K562 (cell line): ENCODE results near the gene CCDC92. TPM values are rescaled to one million over a fixed set of nuclear protein-coding genes. Genes with fewer than 3 reads are reported as not detected.

Experiments used
- ATAC-seq: fragments of 200-7000 bp; cut with Tn5 transposase; 3 replicates; pipeline ENCODE4 v1.9.1; 2020; ENCODE audit warnings: moderate library complexity
- BruUV-seq: library from RNA; stranded (reverse); fragments of 400-500 nt; replicated peaks from 2 replicates; lab custom pipeline; 2021; lab: Mats Ljungman, UMichigan
- CTCF ChIA-PET: fragments of 300-600 bp; formaldehyde crosslinking; extraction: SDS; loops from one replicate; lab custom pipeline; 2021; ENCODE audit warnings: low intra/inter-chr PET ratio; lab: Yijun Ruan, JAX
- POLR2A ChIA-PET: fragments of 300-600, 350-650 bp; sonication (Branson Sonifier 250); formaldehyde crosslinking; extraction: SDS; loops from one replicate; lab custom pipeline; 2021; ENCODE audit warnings: antibody characterized with exemption, inconsistent platforms; lab: Yijun Ruan, JAX
- DNase-seq, 4 experiments: peaks; one replicate each; pipeline versions ENCODE4 v3.0.0 to v3.0.0-alpha.2; 2011 to 2018; ENCODE audit warnings: low spot score in 3 of 4, mixed read lengths in 3 of 4; ENCODE audit errors: extremely low read depth in 1 of 4
- FAIRE-seq: peaks from 2 replicates; lab custom pipeline; 2011; peaks lifted over from hg19 to GRCh38; lab: Jason Lieb, UNC
- H2AFZ ChIP-seq: 2 replicates; pipeline ENCODE4 v1.6.0; 2011; ENCODE audit warnings: low read depth, low read length, control low read depth, inconsistent platforms
- H3K27ac ChIP-seq: fragments of 200-600 bp; 3 replicates; pipeline ENCODE4 v1.8.0; 2011; ENCODE audit warnings: low read depth, mild to moderate bottlenecking, control low read depth, inconsistent platforms, low read length, moderate library complexity, mixed read lengths; ENCODE audit errors: extremely low read depth
- H3K27me3 ChIP-seq, 2 experiments: fragments of 300-600 bp in 1 of 2; 2 replicates in 1 of 2; 3 replicates in 1 of 2; pipeline versions ENCODE4 v1.6.0 to v1.8.0; 2011; ENCODE audit warnings: inconsistent platforms in 2 of 2, low read length in 2 of 2, mild to moderate bottlenecking in 1 of 2, mixed read lengths in 1 of 2, moderate library complexity in 1 of 2; ENCODE audit not compliant: control insufficient read depth in 2 of 2, insufficient read depth in 2 of 2
- H3K36me3 ChIP-seq: fragments of 300-600 bp; 3 replicates; pipeline ENCODE4 v1.8.0; 2011; ENCODE audit warnings: mild to moderate bottlenecking, low read length, inconsistent platforms; ENCODE audit not compliant: control insufficient read depth, insufficient read depth
- H3K4me1 ChIP-seq, 2 experiments: fragments of 200-600 bp in 1 of 2; replicated peaks in 1 of 2; 2 replicates in 1 of 2; 3 replicates in 1 of 2; pipeline versions ENCODE4 v1.5.1 to v1.8.0; 2011; ENCODE audit warnings: inconsistent platforms in 2 of 2, low read length in 2 of 2, mild to moderate bottlenecking in 1 of 2, mixed read lengths in 1 of 2, moderate library complexity in 1 of 2; ENCODE audit not compliant: control insufficient read depth in 2 of 2, insufficient read depth in 2 of 2
- H3K4me2 ChIP-seq: 2 replicates; pipeline ENCODE4 v1.6.1; 2011; ENCODE audit warnings: low read length, control low read depth, inconsistent platforms, mixed read lengths; ENCODE audit not compliant: insufficient read depth
- H3K4me3 ChIP-seq: fragments of 200-600 bp; sonication (generic), shearing (Covaris generic); 2 replicates; pipeline ENCODE4 v1.5.1; 2016; ENCODE audit warnings: control low read depth, inconsistent platforms
- H3K79me2 ChIP-seq: fragments of 200-600 bp; 3 replicates; pipeline ENCODE4 v1.8.0; 2011; ENCODE audit warnings: low read length, inconsistent platforms; ENCODE audit not compliant: control insufficient read depth, insufficient read depth
- H3K9ac ChIP-seq, 2 experiments: 2 replicates each; pipeline versions ENCODE4 v1.6.0 to v1.6.1; 2011; ENCODE audit warnings: low read depth in 2 of 2, low read length in 2 of 2, control low read depth in 1 of 2, inconsistent platforms in 1 of 2, mild to moderate bottlenecking in 1 of 2, mixed read lengths in 1 of 2; ENCODE audit not compliant: insufficient read depth in 1 of 2
- H3K9me1 ChIP-seq: one replicate; pipeline ENCODE4 v1.6.0; 2011; ENCODE audit warnings: inconsistent platforms, mild to moderate bottlenecking, low read length, moderate library complexity; ENCODE audit not compliant: control insufficient read depth, insufficient read depth
- H3K9me3 ChIP-seq: replicated peaks from 2 replicates; pipeline ENCODE4 v1.5.1; 2011; ENCODE audit warnings: low read depth, low read length, inconsistent platforms; ENCODE audit not compliant: control insufficient read depth, insufficient read depth
- H4K20me1 ChIP-seq: replicated peaks from 2 replicates; pipeline ENCODE4 v1.6.1; 2011; ENCODE audit warnings: low read length, inconsistent platforms, mixed read lengths; ENCODE audit not compliant: control insufficient read depth, insufficient read depth
- BRCA1 ChIP-seq, 2 experiments: fragments of 450-650 bp in 1 of 2; sonication (generic) in 1 of 2; formaldehyde crosslinking in 1 of 2; IDR thresholded peaks; 2 replicates each; pipeline versions ENCODE4 v1.5.0 to v1.6.1; 2017 to 2020; ENCODE audit warnings: mild to moderate bottlenecking in 1 of 2, missing genetic modification reagents in 1 of 2
- DDX20 ChIP-seq: fragments of 450-650 bp; IDR thresholded peaks from 2 replicates; pipeline ENCODE4 v1.6.1; 2016; ENCODE audit warnings: missing genetic modification characterization, low read depth, mild to moderate bottlenecking, missing compliant biosample characterization, moderate library complexity
- EZH2 ChIP-seq: IDR thresholded peaks from 2 replicates; pipeline ENCODE4 v1.6.1; 2012; ENCODE audit warnings: low read depth, mild to moderate bottlenecking, inconsistent platforms, low read length, borderline replicate concordance
- HDAC2 ChIP-seq: fragments of 450-650 bp; IDR thresholded peaks from 2 replicates; pipeline ENCODE4 v1.6.1; 2016; ENCODE audit warnings: mild to moderate bottlenecking
- ILK ChIP-seq: fragments of 450-650 bp; IDR thresholded peaks from 2 replicates; pipeline ENCODE4 v1.6.1; 2016; ENCODE audit warnings: missing genetic modification characterization, low read depth, mild to moderate bottlenecking, missing compliant biosample characterization, moderate library complexity, borderline replicate concordance
- MTA1 ChIP-seq: fragments of 450-650 bp; IDR thresholded peaks from 2 replicates; pipeline ENCODE4 v1.6.1; 2017; ENCODE audit warnings: borderline replicate concordance
- NCOA1 ChIP-seq: fragments of 450-650 bp; IDR thresholded peaks from 2 replicates; pipeline ENCODE4 v1.6.1; 2016; ENCODE audit warnings: low read depth
- NFIC ChIP-seq: fragments of 450-650 bp; IDR thresholded peaks from 2 replicates; pipeline ENCODE4 v1.6.1; 2017; ENCODE audit warnings: mild to moderate bottlenecking, inconsistent platforms
- NR4A1 ChIP-seq, 2 experiments: fragments of 250-450 bp in 1 of 2; fragments of 450-650 bp in 1 of 2; sonication (Bioruptor Pico) in 1 of 2; IDR thresholded peaks; 2 replicates each; pipeline versions ENCODE4 v1.4.0 to v1.6.1; 2016 to 2020; ENCODE audit warnings: mild to moderate bottlenecking in 2 of 2, missing compliant biosample characterization in 1 of 2, missing genetic modification characterization in 1 of 2, moderate library complexity in 1 of 2
- PHF21A ChIP-seq: fragments of 450-650 bp; IDR thresholded peaks from 2 replicates; pipeline ENCODE4 v1.6.1; 2017; ENCODE audit warnings: low read depth, borderline replicate concordance
- PHTF2 ChIP-seq: fragments of 250-450 bp; sonication (Bioruptor Pico); IDR thresholded peaks from 2 replicates; pipeline ENCODE4 v1.5.0; 2021; ENCODE audit warnings: mild to moderate bottlenecking
- POLR2AphosphoS5 ChIP-seq: IDR thresholded peaks from 2 replicates; pipeline ENCODE4 v1.6.1; 2011; ENCODE audit warnings: mild to moderate bottlenecking, low read depth, low read length, moderate library complexity; ENCODE audit not compliant: control insufficient read depth, insufficient read depth
- PYGO2 ChIP-seq: fragments of 450-650 bp; IDR thresholded peaks from 2 replicates; pipeline ENCODE4 v1.6.1; 2016; ENCODE audit warnings: mild to moderate bottlenecking, missing genetic modification characterization, moderate library complexity, missing compliant biosample characterization
- RBFOX2 ChIP-seq: fragments of 200-400 bp; formaldehyde crosslinking; IDR thresholded peaks from 2 replicates; pipeline ENCODE4 v1.6.1; 2017; ENCODE audit warnings: low read depth, mild to moderate bottlenecking, low read length, moderate library complexity
- RFX1 ChIP-seq: fragments of 450-650 bp; IDR thresholded peaks from 2 replicates; pipeline ENCODE4 v1.6.1; 2016; ENCODE audit warnings: mild to moderate bottlenecking, moderate library complexity
- SETDB1 ChIP-seq: IDR thresholded peaks from one replicate; pipeline ENCODE4 v1.6.1; 2012; ENCODE audit warnings: low read length, control low read depth, inconsistent platforms
- ZKSCAN3 ChIP-seq: fragments of 250-450 bp; sonication (Bioruptor Pico); IDR thresholded peaks from 2 replicates; pipeline ENCODE4 v1.4.0; 2020
- ZNF143 ChIP-seq: sonication (generic); formaldehyde crosslinking; IDR thresholded peaks from 2 replicates; pipeline ENCODE4 v1.9.0; 2022; ENCODE audit warnings: mild to moderate bottlenecking, missing genetic modification reagents
- ZNF174 ChIP-seq: fragments of 250-450 bp; sonication (Bioruptor Pico); IDR thresholded peaks from 2 replicates; pipeline ENCODE4 v1.4.0; 2020; ENCODE audit warnings: mild to moderate bottlenecking
- ZNF274 ChIP-seq: IDR thresholded peaks from 2 replicates; pipeline ENCODE4 v1.6.1; 2011; ENCODE audit warnings: low read depth, mild to moderate bottlenecking, low read length, moderate library complexity, borderline replicate concordance
- ZNF589 ChIP-seq: fragments of 200-800 bp; sonication (Bioruptor generic); IDR thresholded peaks from 2 replicates; pipeline ENCODE4 v1.6.1; 2016; ENCODE audit warnings: low read depth, missing genetic modification characterization, missing compliant biosample characterization
- WGBS: fragments of 100-300 bp; shearing (Covaris generic); methylation state at CpG from one replicate; pipeline ENCODE4 v1.1.6; 2016; ENCODE audit warnings: low coverage, mixed read lengths; ENCODE audit not compliant: insufficient coverage; ENCODE audit errors: missing lambda C conversion rate; 5-methylcytosine and 5-hydroxymethylcytosine counted together
- in situ Hi-C: fragments of 300-500 bp; cut with MboI; formaldehyde crosslinking; loops from 4 replicates; pipeline ENCODE4 v1.15.0; 2018; ENCODE audit warnings: inconsistent platforms, mixed read lengths
- intact Hi-C: fragments of 100-400 bp; cut with micrococcal nuclease; formaldehyde crosslinking; loops from 2 replicates; pipeline ENCODE4 v1.14.2; 2022
- polyA plus RNA-seq, 8 experiments: library from polyadenylated mRNA; depleted of rRNA in 4 of 8; stranded (reverse) in 5 of 8; unstranded in 3 of 8; fragments of >200 nt; fragmentation: Nextera tagmentation in 2 of 8; fragmentation: Illumina TruSeq in 1 of 8; extraction: Ambion mirVana in 2 of 8; extraction: Trizol in 1 of 8; gene quantifications; 2 replicates each; pipeline versions ENCODE4 v1.2.1 to v1.2.3, GENCODE V29; 2011 to 2014; ENCODE audit warnings: inconsistent platforms in 1 of 8, missing spikeins in 1 of 8
- total RNA-seq, 7 experiments: library from RNA; depleted of rRNA in 6 of 7; stranded (reverse); fragments of >200 nt in 6 of 7; fragmentation: Illumina TruSeq in 2 of 7; extraction: Trizol in 2 of 7; gene quantifications; 2 replicates each; pipeline versions ENCODE4 v1.2.1 to v1.2.3, GENCODE V29; 2011 to 2021; ENCODE audit warnings: low replicate concordance in 1 of 7

Gene CCDC92
- total and polyA plus RNA-seq, 9 of the 15 experiments (the other 6 are each of a cell fraction or from before 2014, with no cell fraction given), result 0.27 to 5.9 (median 2.1) TPM

DNA sequence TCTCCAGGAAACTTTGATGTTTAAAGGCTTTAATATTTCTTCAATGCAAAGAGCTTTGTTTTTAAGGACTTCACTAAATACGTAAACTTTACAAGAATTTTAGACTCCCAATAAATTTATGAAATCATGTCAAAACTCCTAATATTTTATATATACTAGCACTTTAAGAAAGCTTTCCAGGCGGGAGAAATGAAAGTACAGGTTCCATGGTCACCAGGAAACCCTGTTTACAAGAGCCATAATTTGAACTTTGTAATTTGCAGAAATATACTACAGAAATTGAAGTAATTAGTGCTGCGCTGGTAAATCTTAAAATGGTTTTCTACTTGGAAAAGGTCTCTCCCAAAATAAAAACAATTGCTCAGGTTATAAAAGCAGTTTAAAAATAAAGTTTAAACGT is 8.8 kb downstream of the CCDC92 start (continued):
- TF ChIP-seq DDX20 (tag), result no peak
- TF ChIP-seq MTA1, result no peak
- TF ChIP-seq, all 486 proteins: peak for 0

DNA sequence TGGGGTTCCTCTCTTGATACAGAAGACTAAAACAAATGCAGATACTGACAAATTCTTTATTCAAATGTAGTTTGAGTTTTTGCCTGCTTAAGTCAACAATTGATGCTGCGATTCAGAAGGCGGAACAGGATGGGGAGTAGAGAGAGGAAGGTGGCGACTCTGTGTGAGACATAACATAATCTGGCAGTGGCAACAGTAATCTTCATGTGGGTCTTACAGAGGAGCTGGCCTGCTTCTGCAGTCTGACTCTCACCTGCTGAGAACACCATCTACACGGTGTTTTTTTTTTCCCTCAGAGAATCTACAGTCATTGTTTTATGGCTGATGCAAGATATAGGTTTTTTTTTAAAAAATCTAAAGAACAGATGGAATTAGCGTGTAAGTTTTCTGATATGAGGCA is 10.1 kb downstream of the CCDC92 start:
- ChIA-PET POLR2A (interaction anchor here (0.6 to 1.1 kb wide), 2 partner anchors 11 to 748 kb away, joined by 3 read pairs; no protein-coding TSS in a partner anchor), CTCF (no interaction called here)
- WGBS, result 52% methylated on average over 5 of the region's 5 CpGs
- H3K9me1 ChIP-seq, result no peaks in the 10 kb centered on the region
- BruUV-seq, result no TSS peak
- H3K27ac ChIP-seq, result no peak overlapping the region
- H3K4me3 ChIP-seq, result no peak overlapping the region
- in situ Hi-C loops, result no loop called here
- no peaks in the 10 kb centered on the region for H3K9me3 ChIP-seq
- FAIRE-seq (no peak), DNase-seq (no peak), ATAC-seq (no peak)
- TF ChIP-seq RBFOX2 (no peak), RFX1 (no peak), POLR2AphosphoS5 (no peak), NFIC (no peak), SETDB1 (no peak), ZKSCAN3 (CRISPR knock-in tag) (no peak), NCOA1 (no peak), BRCA1 (IDR thresholded peaks at IDR 0.05) (no peak), BRCA1 (CRISPR knock-in tag; IDR thresholded peaks at IDR 0.05) (no peak), HDAC2 (no peak), ZNF174 (CRISPR knock-in tag) (no peak), PHTF2 (no peak), EZH2 (no peak), ZNF589 (CRISPR knock-in tag) (no peak), PYGO2 (tag) (no peak), NR4A1 (CRISPR knock-in tag; IDR thresholded peaks at IDR 0.05) (no peak), NR4A1 (tag; IDR thresholded peaks at IDR 0.05) (no peak), ZNF274 (no peak), ILK (tag) (no peak), ZNF143 (CRISPR knock-in tag) (no peak), PHF21A (no peak)
- intact Hi-C loops, result no loop called here
- H3K79me2 ChIP-seq, result no peaks in the 10 kb centered on the region
- no peaks in the 10 kb centered on the region for H3K36me3 ChIP-seq
- H4K20me1 ChIP-seq, result 0 out of 2 replicates have a peak, but pooled peaks cover 3% of the 10 kb centered on the region
- no peak overlapping the region for H3K4me2 ChIP-seq
- no peak overlapping the region for H2AFZ ChIP-seq
- no peak overlapping the region for H3K9ac ChIP-seq
- H3K27me3 ChIP-seq, result no peaks in the 10 kb centered on the region
- peaks cover 0 to 15% of the 10 kb centered on the region in 2 experiments; a peak in 3 of 5 replicates for H3K4me1 ChIP-seq
